OCI-LY1 (cell line): Measurements from ENCODE around the gene VAMP4.

Experiments used
- H2AFZ ChIP-seq: fragments of 200-600 bp; sonication (generic), shearing (Covaris generic); 2 replicates; pipeline ENCODE4 v1.6.0; 2014; ENCODE audit warnings: antibody characterized with exemption, mild to moderate bottlenecking, low read length
- H3F3A ChIP-seq: fragments of 200-600 bp; sonication (generic), shearing (Covaris generic); 2 replicates; pipeline ENCODE4 v1.6.0; 2014; ENCODE audit warnings: mild to moderate bottlenecking, antibody characterized with exemption, low read length, moderate library complexity; ENCODE audit not compliant: insufficient read depth
- H3K27ac ChIP-seq: fragments of 200-600 bp; sonication (generic); 2 replicates; pipeline ENCODE4 v1.5.1; 2014; ENCODE audit warnings: low read length, mixed run types, mild to moderate bottlenecking, low read depth; ENCODE audit not compliant: poor library complexity, severe bottlenecking
- H3K27me3 ChIP-seq: fragments of 200-600 bp; sonication (generic); 2 replicates; pipeline ENCODE4 v1.6.0; 2014; ENCODE audit warnings: antibody characterized with exemption, mild to moderate bottlenecking, low read length, moderate library complexity; ENCODE audit not compliant: insufficient read depth
- H3K36me3 ChIP-seq: fragments of 200-600 bp; sonication (generic); 2 replicates; pipeline ENCODE4 v1.6.1; 2014; ENCODE audit warnings: mild to moderate bottlenecking, antibody characterized with exemption, low read length, moderate library complexity, mixed read lengths; ENCODE audit not compliant: insufficient read depth
- H3K4me1 ChIP-seq: fragments of 200-600 bp; sonication (generic); 2 replicates; pipeline ENCODE4 v1.5.1; 2014; ENCODE audit warnings: mild to moderate bottlenecking, low read length, moderate library complexity; ENCODE audit not compliant: insufficient read depth, severe bottlenecking
- H3K4me2 ChIP-seq: fragments of 200-600 bp; sonication (generic), shearing (Covaris generic); 2 replicates; pipeline ENCODE4 v1.6.1; 2014; ENCODE audit warnings: low read length
- H3K4me3 ChIP-seq: fragments of 200-600 bp; sonication (generic); 2 replicates; pipeline ENCODE4 v1.5.1; 2014; ENCODE audit warnings: low read length, low read depth, mild to moderate bottlenecking, mixed read lengths; ENCODE audit not compliant: poor library complexity, severe bottlenecking
- H3K79me2 ChIP-seq: fragments of 200-600 bp; shearing (Covaris generic); 2 replicates; pipeline ENCODE4 v1.6.1; 2016; ENCODE audit warnings: mixed run types, low read length, mixed read lengths; ENCODE audit not compliant: insufficient read depth
- H3K9ac ChIP-seq: fragments of 200-600 bp; sonication (generic), shearing (Covaris generic); 2 replicates; pipeline ENCODE4 v1.6.1; 2014; ENCODE audit warnings: mild to moderate bottlenecking, low read length, mixed read lengths
- H3K9me2 ChIP-seq: fragments of 200-600 bp; sonication (generic), shearing (Covaris generic); 2 replicates; pipeline ENCODE4 v1.6.1; 2014; ENCODE audit warnings: low read depth, mild to moderate bottlenecking, low read length, mixed read lengths
- H3K9me3 ChIP-seq: fragments of 200-600 bp; shearing (Covaris generic); 2 replicates; pipeline ENCODE4 v1.6.1; 2014; ENCODE audit warnings: low read length, mixed read lengths
- H4K20me1 ChIP-seq: fragments of 200-600 bp; sonication (generic), shearing (Covaris generic); 2 replicates; pipeline ENCODE4 v1.6.0; 2016; ENCODE audit warnings: mild to moderate bottlenecking, low read length; ENCODE audit not compliant: insufficient read depth
- EZH2 ChIP-seq: fragments of 200-600 bp; sonication (generic), shearing (Covaris generic); IDR thresholded peaks from 2 replicates; pipeline ENCODE4 v1.8.0; 2017; ENCODE audit warnings: borderline replicate concordance, mixed run types, mild to moderate bottlenecking, antibody characterized with exemption, low read length, moderate library complexity, mixed read lengths
- TF ChIP-seq, protein P1 (sequence below): fragments of 200-600 bp; sonication (generic), shearing (Covaris generic); IDR thresholded peaks from 2 replicates; pipeline ENCODE4 v1.5.1; 2017; ENCODE audit warnings: mild to moderate bottlenecking, antibody characterized with exemption, low read length, moderate library complexity, mixed read lengths

The VAMP4 gene

DNA sequence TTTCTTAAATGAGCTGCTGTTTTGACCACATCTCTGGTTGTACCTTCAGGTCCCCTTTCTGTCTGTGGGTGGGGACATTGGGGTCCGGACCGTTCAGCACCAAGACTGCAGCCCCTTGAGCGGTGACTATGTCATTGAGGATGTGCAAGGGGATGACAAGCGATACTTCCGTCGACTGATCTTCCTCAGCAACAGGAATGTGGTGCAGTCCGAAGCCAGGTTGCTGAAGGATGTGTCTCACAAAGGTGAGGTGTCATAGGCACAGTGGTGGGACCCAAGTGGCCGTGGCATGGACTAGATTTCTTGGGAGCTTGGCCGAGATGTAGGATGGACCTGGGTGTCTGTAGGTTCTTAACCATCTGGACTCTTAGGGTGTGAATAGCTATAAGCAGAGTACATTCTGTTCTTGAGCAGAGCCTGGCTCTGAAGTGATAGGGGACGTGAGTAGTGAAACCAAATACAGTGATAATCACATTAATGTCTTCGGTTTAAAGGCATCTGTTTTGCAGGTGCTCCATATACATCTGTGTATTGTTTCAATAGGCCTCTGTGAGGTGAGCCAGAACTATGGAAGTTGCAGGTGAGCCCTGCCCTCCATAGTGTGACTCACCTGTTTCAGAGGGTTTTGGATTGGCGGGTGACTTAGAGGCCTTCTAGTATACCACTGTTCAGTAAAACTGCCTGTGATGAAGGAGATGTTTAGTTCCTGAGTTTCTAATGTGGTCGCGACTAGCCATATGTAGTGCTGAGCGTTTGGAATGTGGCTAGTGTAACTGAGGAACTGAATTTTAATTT is 46.0 kb upstream of the VAMP4 start:
- Histone ChIP-seq H3K4me2 (no peak overlapping the region), H3K9me2 (no peaks in the 10 kb centered on the region), H3K27ac (no peak overlapping the region), H3K9me3 (no peaks in the 10 kb centered on the region), H2AFZ (no peak overlapping the region), H4K20me1 (no peaks in the 10 kb centered on the region), H3K4me3 (no peak overlapping the region), H3K36me3 (peaks cover 91% of the 10 kb centered on the region), H3K4me1 (peaks cover 25% of the 10 kb centered on the region), H3K9ac (no peak overlapping the region), H3K79me2 (no peaks in the 10 kb centered on the region), H3K27me3 (no peaks in the 10 kb centered on the region), H3F3A (no peaks in the 10 kb centered on the region)
- TF ChIP-seq EZH2, result no peak
- TF ChIP-seq, protein P1, sequence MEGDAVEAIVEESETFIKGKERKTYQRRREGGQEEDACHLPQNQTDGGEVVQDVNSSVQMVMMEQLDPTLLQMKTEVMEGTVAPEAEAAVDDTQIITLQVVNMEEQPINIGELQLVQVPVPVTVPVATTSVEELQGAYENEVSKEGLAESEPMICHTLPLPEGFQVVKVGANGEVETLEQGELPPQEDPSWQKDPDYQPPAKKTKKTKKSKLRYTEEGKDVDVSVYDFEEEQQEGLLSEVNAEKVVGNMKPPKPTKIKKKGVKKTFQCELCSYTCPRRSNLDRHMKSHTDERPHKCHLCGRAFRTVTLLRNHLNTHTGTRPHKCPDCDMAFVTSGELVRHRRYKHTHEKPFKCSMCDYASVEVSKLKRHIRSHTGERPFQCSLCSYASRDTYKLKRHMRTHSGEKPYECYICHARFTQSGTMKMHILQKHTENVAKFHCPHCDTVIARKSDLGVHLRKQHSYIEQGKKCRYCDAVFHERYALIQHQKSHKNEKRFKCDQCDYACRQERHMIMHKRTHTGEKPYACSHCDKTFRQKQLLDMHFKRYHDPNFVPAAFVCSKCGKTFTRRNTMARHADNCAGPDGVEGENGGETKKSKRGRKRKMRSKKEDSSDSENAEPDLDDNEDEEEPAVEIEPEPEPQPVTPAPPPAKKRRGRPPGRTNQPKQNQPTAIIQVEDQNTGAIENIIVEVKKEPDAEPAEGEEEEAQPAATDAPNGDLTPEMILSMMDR, result no peak

DNA sequence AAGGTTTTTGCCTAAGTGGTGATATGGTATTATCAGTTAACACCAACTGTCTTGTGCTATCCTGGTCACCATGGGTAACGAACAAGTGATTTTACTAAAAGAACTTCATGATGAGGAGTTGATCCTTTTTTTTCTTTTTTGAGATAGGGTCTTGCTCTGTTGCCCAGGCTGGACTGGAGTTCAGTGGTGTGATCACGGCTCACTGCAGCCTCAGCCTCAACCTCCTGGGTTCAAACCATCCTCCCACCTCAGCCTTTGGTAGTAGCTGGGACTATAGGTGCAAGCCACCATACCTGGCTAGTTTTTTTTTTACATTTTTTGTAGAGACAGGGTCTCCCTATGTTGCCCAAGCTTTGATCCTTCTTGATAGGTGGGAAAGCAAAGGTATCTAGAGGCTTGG is 44.7 kb upstream of the VAMP4 start:
- Histone ChIP-seq H4K20me1 (no peaks in the 10 kb centered on the region), H3F3A (no peaks in the 10 kb centered on the region), H2AFZ (no peak overlapping the region), H3K79me2 (no peaks in the 10 kb centered on the region), H3K27ac (no peak overlapping the region), H3K9ac (no peak overlapping the region), H3K27me3 (no peaks in the 10 kb centered on the region), H3K9me2 (no peaks in the 10 kb centered on the region), H3K9me3 (no peaks in the 10 kb centered on the region), H3K4me3 (no peak overlapping the region), H3K4me1 (peaks cover 37% of the 10 kb centered on the region), H3K4me2 (no peak overlapping the region), H3K36me3 (peaks cover 77% of the 10 kb centered on the region)
- TF ChIP-seq, protein P1, result no peak
- no peak for TF ChIP-seq EZH2

DNA sequence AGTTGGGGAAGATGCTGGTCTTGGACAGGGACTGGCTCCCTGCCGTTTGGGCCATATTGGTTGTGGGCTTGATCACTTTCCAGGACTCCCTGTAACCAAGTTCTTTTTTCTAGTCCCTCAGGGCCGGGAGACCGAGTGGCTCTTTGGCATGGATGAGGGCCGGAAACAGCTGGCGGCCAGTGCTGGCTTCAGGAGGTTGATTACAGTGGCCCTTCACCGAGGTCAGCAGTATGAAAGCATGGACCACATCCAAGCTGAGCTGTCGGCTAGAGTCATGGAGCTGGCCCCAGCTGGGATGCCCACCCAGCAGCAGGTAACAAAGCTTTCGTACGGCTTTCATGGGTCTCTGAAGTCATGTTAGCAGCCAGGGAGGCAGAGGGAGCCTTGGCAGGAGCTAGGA is 43.9 kb upstream of the VAMP4 start:
- Histone ChIP-seq H3K9me3 (no peaks in the 10 kb centered on the region), H3K4me2 (peak overlapping the region; percentile 49; the same call in 1 of the 2 replicates), H3K27ac (no peak overlapping the region), H3K9ac (no peak overlapping the region), H2AFZ (no peak overlapping the region), H3K27me3 (no peaks in the 10 kb centered on the region), H3K79me2 (no peaks in the 10 kb centered on the region), H3K4me3 (no peak overlapping the region), H3F3A (no peaks in the 10 kb centered on the region), H3K36me3 (peaks cover 70% of the 10 kb centered on the region), H4K20me1 (no peaks in the 10 kb centered on the region), H3K9me2 (no peaks in the 10 kb centered on the region), H3K4me1 (peaks cover 40% of the 10 kb centered on the region)
- no peak for TF ChIP-seq EZH2
- TF ChIP-seq, protein P1, result no peak
